Astrocyte of the cerebellum (primary cell): Measurements from ENCODE around the gene SFRP2.

Source experiments
- DNase-seq: peaks from one replicate; pipeline ENCODE4 v3.0.0-alpha.2; 2011; ENCODE audit warnings: low read depth
- H3K4me3 ChIP-seq: 2 replicates; pipeline ENCODE4 v1.5.1; 2011; ENCODE audit warnings: mild to moderate bottlenecking, low read depth, low read length, moderate library complexity
- in situ Hi-C: cut with HindIII; loops from 2 replicates; pipeline ENCODE4 v1.10.0; 2017; ENCODE audit warnings: low sequenced_read_pairs
- TF ChIP-seq, protein P1 (sequence below): IDR thresholded peaks from 2 replicates; pipeline ENCODE4 v1.5.1; 2012; ENCODE audit warnings: low read length, low read depth, moderate library complexity, mild to moderate bottlenecking; ENCODE audit errors: missing control alignments

The SFRP2 gene

DNA sequence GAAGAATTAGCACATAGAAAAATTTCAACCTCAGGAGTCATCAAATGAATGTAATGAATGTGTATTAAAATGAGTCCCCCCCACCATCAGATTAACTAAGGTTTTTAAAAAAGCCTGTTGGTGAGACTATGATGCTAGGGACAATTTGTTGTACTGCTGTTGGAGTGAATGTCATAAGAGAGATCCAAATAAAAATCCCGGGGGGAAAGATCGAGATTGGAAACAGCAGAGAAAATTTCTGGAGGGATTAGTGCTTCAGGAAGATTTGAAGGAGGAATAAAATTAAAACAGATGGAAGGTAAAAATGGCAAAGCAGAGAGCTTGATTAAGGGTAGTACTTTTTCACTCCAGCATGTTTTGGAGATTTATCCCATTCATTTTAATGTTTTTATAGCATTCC lies 25.9 kb upstream of the SFRP2 start:
- TF ChIP-seq, protein P1, sequence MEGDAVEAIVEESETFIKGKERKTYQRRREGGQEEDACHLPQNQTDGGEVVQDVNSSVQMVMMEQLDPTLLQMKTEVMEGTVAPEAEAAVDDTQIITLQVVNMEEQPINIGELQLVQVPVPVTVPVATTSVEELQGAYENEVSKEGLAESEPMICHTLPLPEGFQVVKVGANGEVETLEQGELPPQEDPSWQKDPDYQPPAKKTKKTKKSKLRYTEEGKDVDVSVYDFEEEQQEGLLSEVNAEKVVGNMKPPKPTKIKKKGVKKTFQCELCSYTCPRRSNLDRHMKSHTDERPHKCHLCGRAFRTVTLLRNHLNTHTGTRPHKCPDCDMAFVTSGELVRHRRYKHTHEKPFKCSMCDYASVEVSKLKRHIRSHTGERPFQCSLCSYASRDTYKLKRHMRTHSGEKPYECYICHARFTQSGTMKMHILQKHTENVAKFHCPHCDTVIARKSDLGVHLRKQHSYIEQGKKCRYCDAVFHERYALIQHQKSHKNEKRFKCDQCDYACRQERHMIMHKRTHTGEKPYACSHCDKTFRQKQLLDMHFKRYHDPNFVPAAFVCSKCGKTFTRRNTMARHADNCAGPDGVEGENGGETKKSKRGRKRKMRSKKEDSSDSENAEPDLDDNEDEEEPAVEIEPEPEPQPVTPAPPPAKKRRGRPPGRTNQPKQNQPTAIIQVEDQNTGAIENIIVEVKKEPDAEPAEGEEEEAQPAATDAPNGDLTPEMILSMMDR = no peak
- H3K4me3 ChIP-seq = no peak overlapping the region
- in situ Hi-C loops = no loop called here
- no peak for DNase-seq

DNA sequence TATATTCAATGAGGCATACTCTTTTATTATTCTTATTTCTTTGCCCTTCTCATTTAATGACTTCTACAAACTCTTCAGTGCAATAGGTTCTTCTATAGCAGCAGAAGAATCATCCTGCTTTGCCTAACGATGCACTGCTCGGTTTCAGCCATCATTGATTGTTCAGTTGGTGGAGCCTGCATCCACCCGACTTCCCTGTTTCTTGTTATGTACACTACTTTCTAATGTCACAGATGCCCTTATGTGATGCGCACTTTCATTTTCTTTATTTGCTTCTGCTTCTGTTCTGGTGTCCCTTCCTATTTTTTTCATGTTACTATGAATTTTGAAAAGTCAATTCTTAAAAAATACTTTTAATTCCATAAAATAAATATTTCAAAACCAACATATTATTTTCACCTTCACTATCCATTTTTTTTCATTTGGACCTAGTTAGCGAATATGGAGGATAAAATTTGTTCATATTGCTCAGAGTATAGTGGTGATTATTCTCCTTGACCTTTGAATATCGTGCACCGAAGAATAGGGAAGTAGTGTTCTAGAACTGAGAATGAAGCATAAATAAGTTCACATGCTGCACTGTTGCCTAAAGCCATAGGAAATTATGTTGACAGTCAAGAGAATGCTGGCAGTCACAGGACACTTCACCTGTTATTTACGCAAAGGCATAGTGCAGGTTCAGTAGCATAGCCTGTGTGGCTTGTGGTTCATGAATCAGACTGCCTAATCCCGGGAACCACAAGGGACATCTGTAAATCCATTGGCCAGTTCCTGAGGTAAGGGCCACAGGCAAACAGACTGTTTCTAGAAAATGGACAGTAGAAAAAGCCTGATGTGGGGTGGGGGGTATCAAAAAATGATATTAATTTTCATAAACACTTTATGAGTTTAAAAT lies 21.3 kb upstream of the SFRP2 start:
- no peak for DNase-seq
- H3K4me3 ChIP-seq = no peak overlapping the region
- TF ChIP-seq, protein P1 = no peak
- in situ Hi-C loops = no loop called here

- in situ Hi-C loops = no loop called here
- TF ChIP-seq, protein P1 = no peak
- no peak for DNase-seq
- no peak overlapping the region for H3K4me3 ChIP-seq
These were observed 20.4 kb upstream of the SFRP2 start for GRCh38 chr4:153809307-153809706.

- no peak overlapping the region for H3K4me3 ChIP-seq
- TF ChIP-seq, protein P1 = no peak
- in situ Hi-C loops = no loop called here
- DNase-seq = no peak
These were observed 19.3 kb upstream of the SFRP2 start for GRCh38 chr4:153808175-153808574.

GRCh38 chr4:153806073-153806472 lies 17.2 kb upstream of the SFRP2 start:
- no peak for DNase-seq
- H3K4me3 ChIP-seq = no peak overlapping the region
- in situ Hi-C loops = no loop called here
- TF ChIP-seq, protein P1 = no peak

DNA sequence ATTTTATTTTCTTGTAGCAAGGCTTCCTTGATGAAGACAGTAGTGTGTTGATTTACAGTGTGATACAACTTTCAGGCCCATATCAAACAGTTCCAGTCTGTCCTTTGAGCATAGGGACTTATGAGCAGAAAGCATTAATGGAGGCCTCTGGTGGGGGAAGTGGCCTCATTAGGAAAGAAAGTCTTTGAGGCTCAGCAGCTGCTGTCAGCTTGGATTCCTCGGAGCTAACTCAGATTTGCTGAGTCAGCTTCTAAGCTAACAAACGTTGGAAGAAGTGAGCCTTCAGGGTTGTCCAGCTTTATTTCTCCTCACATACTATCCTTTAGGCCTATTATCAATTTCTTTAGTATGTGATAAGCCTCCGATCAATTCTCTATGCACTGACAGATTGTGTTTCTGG lies 15.8 kb upstream of the SFRP2 start:
- no peak overlapping the region for H3K4me3 ChIP-seq
- in situ Hi-C loops = no loop called here
- TF ChIP-seq, protein P1 = no peak
- no peak for DNase-seq
